Cardiac fibroblast (primary cell): ENCODE measurements around the gene SEMA5A.
A peak's percentile ranks its signal among the peaks of the same experiment; 100 is the strongest.

ENCODE experiments used
- DNase-seq, 2 donors: peaks; one replicate each; pipeline versions ENCODE4 v3.0.0 to v3.0.0-alpha.2; 2010; ENCODE audit warnings: low read depth in 2 of 2
- H3K4me3 ChIP-seq, 2 donors: replicated peaks in 1 of 2; 1 replicate in 1 of 2; 2 replicates in 1 of 2; pipeline ENCODE4 v1.5.1; 2011; ENCODE audit warnings: low read depth in 2 of 2, low read length in 2 of 2, mild to moderate bottlenecking in 2 of 2, moderate library complexity in 1 of 2
- CTCF ChIP-seq: IDR thresholded peaks from one replicate; pipeline ENCODE4 v1.5.1; 2011; ENCODE audit warnings: low read depth, mild to moderate bottlenecking, low read length, inconsistent platforms

Gene SEMA5A

GRCh38 chr5:9115093-9115492 lies 430.8 kb downstream of the SEMA5A start:
- no peak for TF ChIP-seq CTCF
- peak in 1 of 2 donors; percentile 7 for DNase-seq
- no peak overlapping the region for H3K4me3 ChIP-seq

- no peak for DNase-seq
- no peak for TF ChIP-seq CTCF
- H3K4me3 ChIP-seq, result no peak overlapping the region
Observed at GRCh38 chr5:9112520-9113291, 433.2 kb downstream of the SEMA5A start.

- H3K4me3 ChIP-seq, result no peak overlapping the region
- DNase-seq, result no peak
- TF ChIP-seq CTCF, result no peak
Observed at GRCh38 chr5:9108162-9108561, 437.7 kb downstream of the SEMA5A start.

- no peak for TF ChIP-seq CTCF
- DNase-seq, result peak in 1 of 2 donors; percentile 9
- H3K4me3 ChIP-seq, result no peak overlapping the region
Observed at GRCh38 chr5:9105851-9106250, 440.0 kb downstream of the SEMA5A start.

GRCh38 chr5:9104571-9105339 lies 441.1 kb downstream of the SEMA5A start:
- no peak for TF ChIP-seq CTCF
- no peak overlapping the region for H3K4me3 ChIP-seq
- no peak for DNase-seq

GRCh38 chr5:9103290-9103689 lies 442.6 kb downstream of the SEMA5A start:
- DNase-seq, result no peak
- TF ChIP-seq CTCF, result no peak
- H3K4me3 ChIP-seq, result no peak overlapping the region
